Fibroblast of lung (primary cell): ENCODE results near the gene AKT1S1. TPM values are rescaled to one million over a fixed set of nuclear protein-coding genes. Genes with fewer than 3 reads are reported as not detected.

ENCODE experiments used
- DNase-seq, 2 donors: peaks; one replicate each; pipeline versions ENCODE4 v3.0.0 to v3.0.0-alpha.2; 2010; ENCODE audit warnings: low read depth in 2 of 2
- H2AFZ ChIP-seq: 2 replicates; pipeline ENCODE4 v1.5.1; 2012; ENCODE audit warnings: low read length, control low read depth, inconsistent platforms
- H3K27ac ChIP-seq: 2 replicates; pipeline ENCODE4 v1.5.1; 2011; ENCODE audit warnings: low read length, control low read depth; ENCODE audit not compliant: insufficient read depth
- H3K27me3 ChIP-seq: 2 replicates; pipeline ENCODE4 v1.5.1; 2011; ENCODE audit warnings: mild to moderate bottlenecking, low read length; ENCODE audit not compliant: control insufficient read depth, insufficient read depth
- H3K36me3 ChIP-seq: 2 replicates; pipeline ENCODE4 v1.5.1; 2011; ENCODE audit warnings: low read length; ENCODE audit not compliant: control insufficient read depth, insufficient read depth
- H3K4me1 ChIP-seq: 2 replicates; pipeline ENCODE4 v1.5.1; 2011; ENCODE audit warnings: low read length; ENCODE audit not compliant: control insufficient read depth, insufficient read depth; ENCODE audit errors: extremely low read depth
- H3K4me2 ChIP-seq: 2 replicates; pipeline ENCODE4 v1.5.1; 2011; ENCODE audit warnings: low read length, control low read depth; ENCODE audit not compliant: insufficient read depth; ENCODE audit errors: extremely low read depth
- H3K4me3 ChIP-seq, 4 experiments: fragments of 200-600 bp in 1 of 4; sonication (generic) in 1 of 4; replicated peaks in 1 of 4; 2 replicates each; pipeline ENCODE4 v1.5.1; 2011 to 2016; ENCODE audit warnings: low read length in 4 of 4, low read depth in 3 of 4, mild to moderate bottlenecking in 3 of 4, control low read depth in 2 of 4, inconsistent platforms in 1 of 4, mixed read lengths in 1 of 4; ENCODE audit not compliant: insufficient read depth in 1 of 4; ENCODE audit errors: control extremely low read depth in 1 of 4
- H3K79me2 ChIP-seq: 2 replicates; pipeline ENCODE4 v1.5.1; 2012; ENCODE audit warnings: mild to moderate bottlenecking, low read length, inconsistent platforms; ENCODE audit not compliant: control insufficient read depth, insufficient read depth
- H3K9ac ChIP-seq: 2 replicates; pipeline ENCODE4 v1.5.1; 2011; ENCODE audit warnings: mild to moderate bottlenecking, low read length, control low read depth; ENCODE audit not compliant: insufficient read depth
- H3K9me3 ChIP-seq: 2 replicates; pipeline ENCODE4 v1.5.1; 2012; ENCODE audit warnings: low read depth, low read length; ENCODE audit not compliant: control insufficient read depth, insufficient read depth
- H4K20me1 ChIP-seq: 2 replicates; pipeline ENCODE4 v1.5.1; 2011; ENCODE audit warnings: low read length; ENCODE audit not compliant: control insufficient read depth, insufficient read depth; ENCODE audit errors: extremely low read depth
- EZH2 ChIP-seq: IDR thresholded peaks from 2 replicates; pipeline ENCODE4 v1.5.1; 2012; ENCODE audit warnings: low read length, control low read depth, mild to moderate bottlenecking; ENCODE audit errors: missing control alignments
- polyA plus RNA-seq, 2 donors: library from polyadenylated mRNA; depleted of rRNA in 1 of 2; stranded (reverse) in 1 of 2; unstranded in 1 of 2; fragments of >200 nt; gene quantifications; 2 replicates each; pipeline ENCODE4 v1.2.1, GENCODE V29; 2011 to 2012; ENCODE audit warnings: missing spikeins in 1 of 2
- total RNA-seq: library from RNA; depleted of rRNA; stranded (reverse); fragments of >200 nt; gene quantifications from 2 replicates; pipeline ENCODE4 v1.2.1, GENCODE V29; 2014
- TF ChIP-seq, protein P1 (sequence below), 2 donors: IDR thresholded peaks in 1 of 2; conservative IDR thresholded peaks in 1 of 2; 1 replicate in 1 of 2; 2 replicates in 1 of 2; pipeline ENCODE4 v1.5.1; 2011 to 2012; ENCODE audit warnings: low read length in 2 of 2, control low read depth in 1 of 2, inconsistent platforms in 1 of 2, low read depth in 1 of 2, mild to moderate bottlenecking in 1 of 2

Gene AKT1S1
- total and polyA plus RNA-seq, 2 donors (not counting 1 experiment from before 2014, with no cell fraction given): 12.2 to 37.4 TPM

GRCh38 chr19:49921871-49922795, 45.0 kb upstream of the AKT1S1 start:
- peak; percentile 60 to 61 for DNase-seq
- Histone ChIP-seq H3K4me1 (peaks cover 7% of the 10 kb centered on the region), H3K27ac (peak overlapping the region; percentile 56), H2AFZ (no peak overlapping the region), H4K20me1 (no peaks in the 10 kb centered on the region), H3K79me2 (peaks cover 87% of the 10 kb centered on the region), H3K9ac (no peak overlapping the region), H3K4me2 (peak overlapping the region; percentile 7), H3K4me3 (no peak overlapping the region), H3K9me3 (no peaks in the 10 kb centered on the region), H3K27me3 (no peaks in the 10 kb centered on the region), H3K36me3 (peaks cover 24% of the 10 kb centered on the region)
- TF ChIP-seq, protein P1, sequence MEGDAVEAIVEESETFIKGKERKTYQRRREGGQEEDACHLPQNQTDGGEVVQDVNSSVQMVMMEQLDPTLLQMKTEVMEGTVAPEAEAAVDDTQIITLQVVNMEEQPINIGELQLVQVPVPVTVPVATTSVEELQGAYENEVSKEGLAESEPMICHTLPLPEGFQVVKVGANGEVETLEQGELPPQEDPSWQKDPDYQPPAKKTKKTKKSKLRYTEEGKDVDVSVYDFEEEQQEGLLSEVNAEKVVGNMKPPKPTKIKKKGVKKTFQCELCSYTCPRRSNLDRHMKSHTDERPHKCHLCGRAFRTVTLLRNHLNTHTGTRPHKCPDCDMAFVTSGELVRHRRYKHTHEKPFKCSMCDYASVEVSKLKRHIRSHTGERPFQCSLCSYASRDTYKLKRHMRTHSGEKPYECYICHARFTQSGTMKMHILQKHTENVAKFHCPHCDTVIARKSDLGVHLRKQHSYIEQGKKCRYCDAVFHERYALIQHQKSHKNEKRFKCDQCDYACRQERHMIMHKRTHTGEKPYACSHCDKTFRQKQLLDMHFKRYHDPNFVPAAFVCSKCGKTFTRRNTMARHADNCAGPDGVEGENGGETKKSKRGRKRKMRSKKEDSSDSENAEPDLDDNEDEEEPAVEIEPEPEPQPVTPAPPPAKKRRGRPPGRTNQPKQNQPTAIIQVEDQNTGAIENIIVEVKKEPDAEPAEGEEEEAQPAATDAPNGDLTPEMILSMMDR (conservative IDR thresholded peaks at IDR 0.05 in 1 of 2, IDR thresholded peaks at IDR 0.05 in 1 of 2; ENCODE audit: low read depth in 1 of 2, low read length in 2 of 2): no peak
- TF ChIP-seq EZH2: no peak

- TF ChIP-seq EZH2: no peak
- TF ChIP-seq, protein P1 (conservative IDR thresholded peaks at IDR 0.05 in 1 of 2, IDR thresholded peaks at IDR 0.05 in 1 of 2; ENCODE audit: low read depth in 1 of 2, low read length in 2 of 2): no peak
Observed at GRCh38 chr19:49920624-49921363, 43.6 kb upstream of the AKT1S1 start.

DNA sequence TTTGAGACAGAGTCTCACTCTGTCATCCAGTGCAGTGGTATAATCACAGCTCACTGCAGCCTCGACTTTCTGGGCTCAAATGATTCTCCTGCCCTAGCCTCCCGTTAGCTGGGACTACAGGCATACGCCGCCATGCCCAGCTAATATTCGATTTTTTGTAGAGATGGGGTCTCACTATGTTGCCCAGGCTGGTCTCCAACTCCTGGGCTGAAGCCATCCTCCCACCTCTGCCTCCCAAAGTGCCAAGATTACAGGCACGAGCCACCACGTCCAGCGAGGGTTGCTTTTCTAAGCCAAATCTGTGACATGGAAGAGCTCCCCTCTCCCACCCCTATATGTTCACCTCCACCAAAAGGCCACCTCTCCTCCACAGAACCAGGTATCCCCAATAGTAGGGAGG, 40.9 kb upstream of the AKT1S1 start:
- peaks cover 7% of the 10 kb centered on the region for H3K4me1 ChIP-seq
- no peak overlapping the region for H3K4me3 ChIP-seq
- no peak overlapping the region for H3K9ac ChIP-seq
- TF ChIP-seq EZH2: no peak
- TF ChIP-seq, protein P1 (conservative IDR thresholded peaks at IDR 0.05 in 1 of 2, IDR thresholded peaks at IDR 0.05 in 1 of 2; ENCODE audit: low read depth in 1 of 2, low read length in 2 of 2): no peak
- peaks cover 64% of the 10 kb centered on the region for H3K79me2 ChIP-seq
- no peak overlapping the region for H3K4me2 ChIP-seq
- H3K27me3 ChIP-seq: no peaks in the 10 kb centered on the region
- H4K20me1 ChIP-seq: no peaks in the 10 kb centered on the region
- DNase-seq: no peak
- H3K36me3 ChIP-seq: peaks cover 15% of the 10 kb centered on the region
- H2AFZ ChIP-seq: no peak overlapping the region
- no peak overlapping the region for H3K27ac ChIP-seq
- no peaks in the 10 kb centered on the region for H3K9me3 ChIP-seq

More at GRCh38 chr19:49920624-49921363, 43.6 kb upstream of the AKT1S1 start:
- DNase-seq: no peak
- Histone ChIP-seq H3K4me1 (peaks cover 7% of the 10 kb centered on the region), H3K4me2 (no peak overlapping the region), H3K36me3 (peaks cover 20% of the 10 kb centered on the region), H4K20me1 (no peaks in the 10 kb centered on the region), H2AFZ (no peak overlapping the region), H3K4me3 (no peak overlapping the region), H3K79me2 (peaks cover 82% of the 10 kb centered on the region), H3K27ac (no peak overlapping the region), H3K27me3 (no peaks in the 10 kb centered on the region), H3K9me3 (no peaks in the 10 kb centered on the region), H3K9ac (no peak overlapping the region)
